ENCODE data around the gene TMEM72.

Gene TMEM72

GRCh38 chr10:44968091-44968490, 57.0 kb downstream of the TMEM72 start:
- no peak for DNase-seq (ENCODE audit: low spot score)

- DNase-seq (ENCODE audit: low spot score) = no peak
These were observed 57.6 kb downstream of the TMEM72 start for GRCh38 chr10:44968500-44969400.

- DNase-seq (ENCODE audit: low spot score) = no peak
These were observed 58.7 kb downstream of the TMEM72 start for GRCh38 chr10:44969854-44970253.

- no peak for DNase-seq (ENCODE audit: low spot score)
These were observed 59.8 kb downstream of the TMEM72 start for GRCh38 chr10:44970812-44971395.

GRCh38 chr10:44971434-44971833, 60.3 kb downstream of the TMEM72 start:
- DNase-seq (ENCODE audit: low spot score) = no peak

- no peak for DNase-seq (ENCODE audit: low spot score)
These were observed 61.0 kb downstream of the TMEM72 start for GRCh38 chr10:44971935-44972757.

- DNase-seq (ENCODE audit: low spot score) = no peak
These were observed 61.8 kb downstream of the TMEM72 start for GRCh38 chr10:44972874-44973306.

- DNase-seq (ENCODE audit: low spot score) = no peak
These were observed 62.4 kb downstream of the TMEM72 start for GRCh38 chr10:44973323-44974081.

- DNase-seq (ENCODE audit: low spot score) = no peak
These were observed 63.0 kb downstream of the TMEM72 start for GRCh38 chr10:44974082-44974627.

GRCh38 chr10:44974628-44975430, 63.7 kb downstream of the TMEM72 start:
- DNase-seq (ENCODE audit: low spot score) = peak; percentile 68

- DNase-seq (ENCODE audit: low spot score) = peak; percentile 52
These were observed 64.5 kb downstream of the TMEM72 start for GRCh38 chr10:44975431-44976331.

GRCh38 chr10:44976352-44977198, 65.4 kb downstream of the TMEM72 start:
- no peak for DNase-seq (ENCODE audit: low spot score)

GRCh38 chr10:44977287-44978212, 66.4 kb downstream of the TMEM72 start:
- DNase-seq (ENCODE audit: low spot score) = no peak

- no peak for DNase-seq (ENCODE audit: low spot score)
These were observed 67.1 kb downstream of the TMEM72 start for GRCh38 chr10:44978213-44978569.

- DNase-seq (ENCODE audit: low spot score) = peak; percentile 75
These were observed 67.6 kb downstream of the TMEM72 start, which contains the start of gene DEPP1 for GRCh38 chr10:44978570-44979280. DEPP1 (minus strand) TSS chr10:44978809; CDS start chr10:44978030, 779 bp downstream.

- DNase-seq (ENCODE audit: low spot score) = no peak
These were observed 68.4 kb downstream of the TMEM72 start for GRCh38 chr10:44979281-44980191.
